ENCODE data around the gene REPIN1.

GRCh38 chr7:150421831-150422230, 53.2 kb downstream of the REPIN1 start:
- TF ChIP-seq CTCF (conservative IDR thresholded peaks at IDR 0.05; ENCODE audit: low read depth, low read length): no peak
- TF ChIP-seq EZH2phosphoT487 (IDR thresholded peaks at IDR 0.05; ENCODE audit: borderline replicate concordance, low read length): no peak
